ENCODE results near the gene NOC3L.

The NOC3L gene

GRCh38 chr10:94310369-94310768 lies 52.4 kb downstream of the NOC3L start:
- H3K4me3 ChIP-seq (ENCODE audit: low read length) = no peak overlapping the region
- no peak for DNase-seq (ENCODE audit: low read depth, low spot score)

GRCh38 chr10:94308866-94309265 lies 53.9 kb downstream of the NOC3L start:
- H3K4me3 ChIP-seq (ENCODE audit: low read length) = no peak overlapping the region
- DNase-seq (ENCODE audit: low read depth, low spot score) = no peak

DNA sequence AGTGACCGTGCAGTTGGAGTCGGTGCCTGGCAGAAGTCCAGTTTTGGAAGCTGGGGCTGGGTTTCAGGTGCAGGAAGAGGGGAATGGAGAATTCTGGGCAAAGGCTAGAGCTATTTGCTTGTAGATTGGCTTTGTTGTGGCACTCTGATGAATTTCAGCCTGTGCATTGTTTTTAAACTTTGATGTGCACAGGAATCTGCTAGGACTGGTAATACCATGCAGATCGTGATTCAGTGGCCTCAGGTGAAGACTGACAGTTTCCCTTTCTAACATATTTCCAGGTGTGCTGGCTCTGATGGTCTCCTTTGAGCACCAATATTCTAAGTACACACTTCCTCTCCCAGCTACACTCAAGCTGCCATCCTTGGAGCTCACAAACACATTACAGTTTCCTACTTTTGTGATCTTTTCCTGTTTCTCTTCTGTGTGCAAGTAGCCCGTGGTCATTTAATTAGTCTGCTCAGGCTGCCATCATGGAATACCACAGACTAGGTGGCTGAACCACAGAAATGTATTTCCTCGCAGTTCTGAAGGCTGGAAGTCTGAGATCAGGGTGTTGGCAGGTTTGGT lies 55.6 kb downstream of the NOC3L start:
- no peak overlapping the region for H3K4me3 ChIP-seq (ENCODE audit: low read length)
- peak; percentile 33 for DNase-seq (ENCODE audit: low read depth, low spot score)

- no peak for DNase-seq (ENCODE audit: low read depth, low spot score)
- no peak overlapping the region for H3K4me3 ChIP-seq (ENCODE audit: low read length)
These were observed 58.8 kb downstream of the NOC3L start for GRCh38 chr10:94303929-94304328.

GRCh38 chr10:94300042-94300441 lies 62.7 kb downstream of the NOC3L start:
- H3K4me3 ChIP-seq (ENCODE audit: low read length) = no peak overlapping the region
- no peak for DNase-seq (ENCODE audit: low read depth, low spot score)

DNA sequence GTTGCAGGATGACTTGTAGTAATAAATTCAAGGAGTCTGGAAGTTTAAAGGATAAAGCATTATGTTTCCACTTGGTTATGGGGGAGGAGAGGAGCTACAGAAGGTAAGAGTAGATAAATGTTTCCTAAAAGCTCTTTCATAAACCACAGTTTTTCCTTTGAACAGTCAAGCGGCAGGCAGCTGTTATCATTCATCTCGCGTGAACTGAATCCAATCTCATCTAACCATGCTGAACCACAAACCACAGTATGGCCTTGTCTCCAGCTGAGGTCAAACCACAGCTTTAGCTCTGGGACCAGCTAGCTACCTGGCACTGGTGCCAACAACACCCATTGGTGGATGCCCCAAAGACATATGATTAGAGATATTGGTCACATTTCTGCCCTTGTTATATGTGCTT lies 63.3 kb downstream of the NOC3L start:
- H3K4me3 ChIP-seq (ENCODE audit: low read length) = no peak overlapping the region

GRCh38 chr10:94294168-94294567 lies 68.6 kb downstream of the NOC3L start:
- DNase-seq (ENCODE audit: low read depth, low spot score) = no peak
- H3K4me3 ChIP-seq (ENCODE audit: low read length) = no peak overlapping the region

More for the DNA sequence above, 63.3 kb downstream of the NOC3L start:
- peak; percentile 99 for DNase-seq (ENCODE audit: low read depth, low spot score)

GRCh38 chr10:94293354-94293753 lies 69.4 kb downstream of the NOC3L start:
- H3K4me3 ChIP-seq (ENCODE audit: low read length) = no peak overlapping the region
- DNase-seq (ENCODE audit: low read depth, low spot score) = no peak

GRCh38 chr10:94292434-94293090 lies 70.2 kb downstream of the NOC3L start:
- DNase-seq (ENCODE audit: low read depth, low spot score) = peak; percentile 30
- no peak overlapping the region for H3K4me3 ChIP-seq (ENCODE audit: low read length)

DNA sequence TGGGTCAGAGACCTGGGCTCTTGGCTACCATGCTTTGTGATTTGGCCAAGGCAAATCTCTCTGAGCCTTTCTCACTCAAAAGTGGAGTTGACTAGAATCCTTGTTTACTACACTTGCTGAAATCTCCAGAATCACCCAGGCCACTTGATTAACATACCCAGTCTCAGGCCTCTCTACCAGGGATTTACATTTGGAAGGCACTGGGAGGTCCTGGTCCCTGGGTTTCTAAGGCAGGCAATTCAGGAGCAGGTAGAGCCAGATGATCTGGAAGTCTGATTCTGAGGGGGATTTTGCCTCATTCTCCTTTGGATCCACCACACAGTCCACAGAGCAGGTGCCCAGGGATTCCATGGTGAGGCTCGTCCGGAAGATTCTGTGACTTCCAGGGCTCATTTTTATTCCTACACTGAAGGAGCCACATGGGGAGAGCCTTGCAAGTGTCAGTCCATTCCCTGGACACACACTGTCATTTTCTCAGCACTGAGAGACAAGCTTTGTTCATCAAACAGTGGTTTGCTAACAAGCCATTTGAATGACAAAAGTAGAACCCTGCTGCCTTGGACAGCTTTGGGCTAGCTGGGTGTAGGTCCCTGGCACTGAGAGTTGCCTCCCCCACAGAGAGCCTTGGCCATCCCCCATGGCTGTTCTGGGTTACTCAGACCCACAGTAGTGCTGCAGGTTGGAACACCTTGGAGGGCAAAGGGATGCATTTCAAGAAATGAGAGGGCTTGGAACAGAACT lies 74.2 kb downstream of the NOC3L start:
- no peak for DNase-seq (ENCODE audit: low read depth, low spot score)
- no peak overlapping the region for H3K4me3 ChIP-seq (ENCODE audit: low read length)

GRCh38 chr10:94287336-94287735 lies 75.4 kb downstream of the NOC3L start:
- no peak overlapping the region for H3K4me3 ChIP-seq (ENCODE audit: low read length)
- DNase-seq (ENCODE audit: low read depth, low spot score) = no peak

GRCh38 chr10:94286901-94287300 lies 75.8 kb downstream of the NOC3L start:
- H3K4me3 ChIP-seq (ENCODE audit: low read length) = no peak overlapping the region
- no peak for DNase-seq (ENCODE audit: low read depth, low spot score)

- no peak for DNase-seq (ENCODE audit: low read depth, low spot score)
- no peak overlapping the region for H3K4me3 ChIP-seq (ENCODE audit: low read length)
These were observed 77.5 kb downstream of the NOC3L start for GRCh38 chr10:94285271-94285670.

All from Jurkat, Clone E6-1 (cell line).